Nephron progenitor cell (in vitro differentiated cells): Measurements from ENCODE around the gene ZBTB40.

ENCODE experiments used
- DNase-seq: peaks from one replicate; pipeline ENCODE4 v3.0.0; 2021
- H3K27ac Mint-ChIP-seq: 2 replicates; pipeline ENCODE4 v1.8.0; 2021; ENCODE audit warnings: mild to moderate bottlenecking, moderate library complexity, mixed read lengths
- H3K27me3 Mint-ChIP-seq: 2 replicates; pipeline ENCODE4 v1.8.0; 2021; ENCODE audit warnings: mild to moderate bottlenecking, low read depth, mixed read lengths; ENCODE audit not compliant: poor library complexity
- H3K36me3 Mint-ChIP-seq: 2 replicates; pipeline ENCODE4 v1.8.0; 2021; ENCODE audit warnings: low read depth, mixed read lengths
- H3K4me1 Mint-ChIP-seq: 2 replicates; pipeline ENCODE4 v1.8.0; 2021; ENCODE audit warnings: mixed read lengths
- H3K4me3 Mint-ChIP-seq: 2 replicates; pipeline ENCODE4 v1.8.0; 2021; ENCODE audit warnings: mild to moderate bottlenecking, moderate library complexity, mixed read lengths
- H3K9me3 Mint-ChIP-seq: 2 replicates; pipeline ENCODE4 v1.8.0; 2021; ENCODE audit warnings: mild to moderate bottlenecking, moderate library complexity, mixed read lengths
- CTCF ChIP-seq: fragments of 200-600 bp; sonication (generic); IDR thresholded peaks from 2 replicates; pipeline ENCODE4 v1.5.0; 2021; ENCODE audit warnings: antibody characterized with exemption

Gene ZBTB40

GRCh38 chr1:22533244-22533895, 81.7 kb downstream of the ZBTB40 start:
- Mint-ChIP-seq H3K9me3 (no peaks in the 10 kb centered on the region), H3K27me3 (peaks cover 15% of the 10 kb centered on the region), H3K4me1 (peaks cover 29% of the 10 kb centered on the region), H3K36me3 (no peaks in the 10 kb centered on the region), H3K27ac (no peak overlapping the region), H3K4me3 (no peak overlapping the region)
- no peak for TF ChIP-seq CTCF
- DNase-seq: no peak

- H3K9me3 Mint-ChIP-seq: no peaks in the 10 kb centered on the region
- no peak overlapping the region for H3K27ac Mint-ChIP-seq
- H3K4me1 Mint-ChIP-seq: peaks cover 20% of the 10 kb centered on the region
- no peaks in the 10 kb centered on the region for H3K36me3 Mint-ChIP-seq
- DNase-seq: no peak
- peaks cover 10% of the 10 kb centered on the region for H3K27me3 Mint-ChIP-seq
- no peak overlapping the region for H3K4me3 Mint-ChIP-seq
- no peak for TF ChIP-seq CTCF
Observed at GRCh38 chr1:22534951-22535350, 83.3 kb downstream of the ZBTB40 start.

GRCh38 chr1:22535399-22535798, 83.7 kb downstream of the ZBTB40 start:
- Mint-ChIP-seq H3K27me3 (peaks cover 7% of the 10 kb centered on the region), H3K27ac (no peak overlapping the region), H3K9me3 (no peaks in the 10 kb centered on the region), H3K36me3 (no peaks in the 10 kb centered on the region), H3K4me1 (peaks cover 16% of the 10 kb centered on the region), H3K4me3 (no peak overlapping the region)
- no peak for DNase-seq
- no peak for TF ChIP-seq CTCF

GRCh38 chr1:22536506-22536905, 84.9 kb downstream of the ZBTB40 start:
- peaks cover 7% of the 10 kb centered on the region for H3K27me3 Mint-ChIP-seq
- H3K9me3 Mint-ChIP-seq: no peaks in the 10 kb centered on the region
- no peak overlapping the region for H3K27ac Mint-ChIP-seq
- peaks cover 16% of the 10 kb centered on the region for H3K4me1 Mint-ChIP-seq
- TF ChIP-seq CTCF: no peak
- DNase-seq: no peak
- no peak overlapping the region for H3K4me3 Mint-ChIP-seq
- H3K36me3 Mint-ChIP-seq: no peaks in the 10 kb centered on the region

- Mint-ChIP-seq H3K27me3 (peaks cover 13% of the 10 kb centered on the region), H3K9me3 (no peaks in the 10 kb centered on the region), H3K4me1 (peaks cover 16% of the 10 kb centered on the region), H3K4me3 (no peak overlapping the region), H3K27ac (no peak overlapping the region), H3K36me3 (no peaks in the 10 kb centered on the region)
- no peak for DNase-seq
- no peak for TF ChIP-seq CTCF
Observed at GRCh38 chr1:22537441-22538139, 85.9 kb downstream of the ZBTB40 start.
